Adrenal gland (tissue), 12 donors: Measurements from ENCODE around the gene RNF144B. TPM values are rescaled to one million over a fixed set of nuclear protein-coding genes. Genes with fewer than 3 reads are reported as not detected.

Source experiments
- DNase-seq, 7 donors: peaks; one replicate each; pipeline ENCODE4 v3.0.0-alpha.2; 2019 to 2020
- H3K27ac ChIP-seq, 5 donors: fragments of 200-600 bp; sonication (generic) in 4 of 5; 1 replicate in 3 of 5; 2 replicates in 2 of 5; pipeline versions ENCODE4 v1.5.1 to v1.8.0; 2016 to 2020; ENCODE audit warnings: mild to moderate bottlenecking in 1 of 5
- H3K27me3 ChIP-seq: fragments of 200-600 bp; 2 replicates; pipeline ENCODE4 v1.8.0; 2021
- H3K36me3 ChIP-seq, 2 donors: fragments of 200-600 bp; replicated peaks in 1 of 2; 1 replicate in 1 of 2; 2 replicates in 1 of 2; pipeline versions ENCODE4 v1.5.1 to v1.8.0; 2018 to 2022
- H3K4me1 ChIP-seq, 2 donors: fragments of 200-600 bp; replicated peaks in 1 of 2; 1 replicate in 1 of 2; 2 replicates in 1 of 2; pipeline versions ENCODE4 v1.5.1 to v1.8.0; 2018 to 2021
- H3K4me3 ChIP-seq, 4 donors: fragments of 200-600 bp; sonication (generic) in 3 of 4; one replicate each; pipeline ENCODE4 v1.5.1; 2016 to 2018
- H3K9me3 ChIP-seq, 3 donors: fragments of 200-600 bp; sonication (generic) in 1 of 3; replicated peaks in 1 of 3; 1 replicate in 2 of 3; 2 replicates in 1 of 3; pipeline versions ENCODE4 v1.5.1 to v1.8.0; 2016 to 2021
- CTCF ChIP-seq, 6 experiments: fragments of 450-650 bp in 4 of 6; fragments of 200-600 bp in 2 of 6; sonication (generic) in 1 of 6; IDR thresholded peaks; 1 replicate in 5 of 6; 2 replicates in 1 of 6; pipeline versions ENCODE4 v1.5.1 to v1.8.0; 2016 to 2021; ENCODE audit warnings: antibody characterized with exemption in 6 of 6, mild to moderate bottlenecking in 2 of 6, moderate library complexity in 1 of 6
- POLR2A ChIP-seq, 2 donors: fragments of 450-650 bp; IDR thresholded peaks; one replicate each; pipeline ENCODE4 v1.6.1; 2017; ENCODE audit warnings: antibody characterized with exemption in 2 of 2, mild to moderate bottlenecking in 2 of 2, moderate library complexity in 1 of 2
- WGBS, 4 donors: extraction: QIAGEN DNeasy Blood & Tissue Kit in 2 of 4; methylation state at CpG; one replicate each; pipeline versions ENCODE4 v1.1.5 to v1.1.7; 2013 to 2017; 5-methylcytosine and 5-hydroxymethylcytosine counted together
- intact Hi-C, 2 donors: fragments of 100-400 bp; cut with DNase I; formaldehyde crosslinking; loops; one replicate each; pipeline versions ENCODE4 v1.14.1 to v1.15.0; 2022 to 2023
- polyA plus RNA-seq, 3 donors: library from polyadenylated mRNA; stranded (reverse); fragments of 200-250 nt in 2 of 3; fragments of 350-450 nt in 1 of 3; fragmentation: Illumina TruSeq in 1 of 3; extraction: RNeasy Lipid Tissue Mini Kit (QIAGEN cat#74804) in 1 of 3; gene quantifications; one replicate each; pipeline ENCODE4 v1.2.3, GENCODE V29; 2013 to 2014
- total RNA-seq, 9 donors: library from RNA; depleted of rRNA in 4 of 9; stranded (reverse); fragments of >200 nt in 4 of 9; fragments of 120-200 nt in 1 of 9; fragmentation: NEBNext Ultra II Directional in 1 of 9; extraction: Animal tissue kit (Norgen Biotek cat#: 25700) in 1 of 9; gene quantifications; one replicate each; pipeline versions ENCODE4 v1.1.0 to v1.2.4, GENCODE V29; 2013 to 2023
- donor health status: healthy with polysubstance abuse.
- donor health status: Bipolar disorder and iron deficiency.
- donor health status: DM: yes; HTN: yes; CAD: no.
- donor health status: DM: no; HTN: no; CAD: no.
- donor health status: DM: no; HTN: no; CAD: no.
- donor health status: DM: yes; HTN: yes; CAD: no.

The RNF144B gene
- total and polyA plus RNA-seq, 12 donors: 1.9 to 11.0 (median 7.4) TPM

- TF ChIP-seq POLR2A (IDR thresholded peaks at IDR 0.05): no peak
- intact Hi-C loops: no loop called here
- Histone ChIP-seq H3K27me3 (no peaks in the 10 kb centered on the region), H3K27ac (no peak overlapping the region), H3K4me3 (no peak overlapping the region), H3K36me3 (no peaks in the 10 kb centered on the region), H3K4me1 (no peaks in the 10 kb centered on the region), H3K9me3 (no peaks in the 10 kb centered on the region)
- no peak for DNase-seq
- WGBS, 4 donors: 75 to 89% (median 86%) methylated on average over 3 of the region's 3 CpGs
Observed at GRCh38 chr6:18342223-18342622, 44.9 kb upstream of the RNF144B start.

- intact Hi-C loops: no loop called here
- Histone ChIP-seq H3K27me3 (no peaks in the 10 kb centered on the region), H3K4me1 (no peaks in the 10 kb centered on the region), H3K36me3 (no peaks in the 10 kb centered on the region), H3K27ac (no peak overlapping the region), H3K9me3 (no peaks in the 10 kb centered on the region), H3K4me3 (no peak overlapping the region)
- 26 to 50% (median 35%) methylated on average over 2 of the region's 2 CpGs for WGBS, 4 donors
- no peak for TF ChIP-seq CTCF (IDR thresholded peaks at IDR 0.05)
- no peak for TF ChIP-seq POLR2A (IDR thresholded peaks at IDR 0.05)
- DNase-seq: no peak
Observed at GRCh38 chr6:18343741-18344140, 43.4 kb upstream of the RNF144B start.

- H3K36me3 ChIP-seq: no peaks in the 10 kb centered on the region
- intact Hi-C loops: no loop called here
- no peak for TF ChIP-seq CTCF (IDR thresholded peaks at IDR 0.05)
- DNase-seq: no peak
- no peak overlapping the region for H3K4me3 ChIP-seq
- WGBS, 4 donors: 76 to 81% (median 78%) methylated on average over 4 of the region's 4 CpGs
- no peaks in the 10 kb centered on the region for H3K9me3 ChIP-seq
- H3K27me3 ChIP-seq: no peaks in the 10 kb centered on the region
- no peak overlapping the region for H3K27ac ChIP-seq
- H3K4me1 ChIP-seq: no peaks in the 10 kb centered on the region
Observed at GRCh38 chr6:18347021-18347577, 40.1 kb upstream of the RNF144B start.

- H3K4me3 ChIP-seq: no peak overlapping the region
- H3K4me1 ChIP-seq: no peaks in the 10 kb centered on the region
- DNase-seq: no peak
- H3K9me3 ChIP-seq: no peaks in the 10 kb centered on the region
- intact Hi-C loops: no loop called here
- TF ChIP-seq CTCF (IDR thresholded peaks at IDR 0.05): no peak
- 54 to 70% (median 64%) methylated on average over 2 of the region's 2 CpGs for WGBS, 4 donors
- H3K27ac ChIP-seq: no peak overlapping the region
- H3K36me3 ChIP-seq: no peaks in the 10 kb centered on the region
- no peaks in the 10 kb centered on the region for H3K27me3 ChIP-seq
Observed at GRCh38 chr6:18347866-18348265, 39.3 kb upstream of the RNF144B start.

GRCh38 chr6:18349386-18349785 is 37.8 kb upstream of the RNF144B start:
- H3K9me3 ChIP-seq: no peaks in the 10 kb centered on the region
- no peak overlapping the region for H3K4me3 ChIP-seq
- H3K27ac ChIP-seq: no peak overlapping the region
- H3K27me3 ChIP-seq: no peaks in the 10 kb centered on the region
- intact Hi-C loops: no loop called here
- no peak for DNase-seq
- no peak for TF ChIP-seq CTCF (IDR thresholded peaks at IDR 0.05)
- no peak for TF ChIP-seq POLR2A (IDR thresholded peaks at IDR 0.05)
- H3K36me3 ChIP-seq: no peaks in the 10 kb centered on the region
- H3K4me1 ChIP-seq: no peaks in the 10 kb centered on the region
